Activated CD4-positive, CD25-positive, alpha-beta regulatory T cell treated with anti-CD3 and anti-CD28 coated beads, Interleukin-2, amount 50 U/mL, for 72 hours (primary cell): Measurements from ENCODE around the gene TCOF1.

Experiments
- DNase-seq: peaks from one replicate; pipeline ENCODE4 v3.0.0; 2021

The TCOF1 gene

GRCh38 chr5:150357326-150358260 is at the start of gene TCOF1:
Gene TCOF1, plus strand, starts transcription at chr5:150357697. Its CDS starts 50 bp downstream, at chr5:150357747.
- peak; percentile 98 for DNase-seq

- DNase-seq: no peak
Observed at GRCh38 chr5:150309101-150309885, 48.2 kb upstream of the TCOF1 start.

- DNase-seq: no peak
Observed at GRCh38 chr5:150309886-150310239, 47.6 kb upstream of the TCOF1 start.

- no peak for DNase-seq
Observed at GRCh38 chr5:150310246-150310645, 47.3 kb upstream of the TCOF1 start.

GRCh38 chr5:150311015-150311692 is 46.3 kb upstream of the TCOF1 start:
- DNase-seq: no peak

DNA sequence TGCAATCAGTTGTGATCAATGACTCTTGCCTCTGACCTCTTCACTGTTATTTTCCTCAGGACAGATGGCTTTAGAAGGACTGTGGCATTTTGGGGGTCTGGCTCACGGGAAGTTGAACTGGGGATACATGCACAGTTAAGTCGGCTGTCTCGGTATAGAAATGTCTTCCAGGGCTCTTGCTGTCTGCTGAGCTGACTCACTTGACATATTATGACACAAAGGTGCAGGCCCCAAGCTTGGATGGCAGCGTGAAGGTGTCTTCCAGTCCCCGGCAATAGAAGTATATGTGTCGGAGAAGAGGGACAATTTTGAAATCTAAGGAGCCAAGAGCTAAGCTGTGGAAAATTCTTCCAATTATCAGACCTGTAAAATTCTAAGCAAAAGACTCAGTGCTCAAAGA is 45.0 kb upstream of the TCOF1 start:
- DNase-seq: no peak

- no peak for DNase-seq
Observed at GRCh38 chr5:150313501-150313900, 44.0 kb upstream of the TCOF1 start.

DNA sequence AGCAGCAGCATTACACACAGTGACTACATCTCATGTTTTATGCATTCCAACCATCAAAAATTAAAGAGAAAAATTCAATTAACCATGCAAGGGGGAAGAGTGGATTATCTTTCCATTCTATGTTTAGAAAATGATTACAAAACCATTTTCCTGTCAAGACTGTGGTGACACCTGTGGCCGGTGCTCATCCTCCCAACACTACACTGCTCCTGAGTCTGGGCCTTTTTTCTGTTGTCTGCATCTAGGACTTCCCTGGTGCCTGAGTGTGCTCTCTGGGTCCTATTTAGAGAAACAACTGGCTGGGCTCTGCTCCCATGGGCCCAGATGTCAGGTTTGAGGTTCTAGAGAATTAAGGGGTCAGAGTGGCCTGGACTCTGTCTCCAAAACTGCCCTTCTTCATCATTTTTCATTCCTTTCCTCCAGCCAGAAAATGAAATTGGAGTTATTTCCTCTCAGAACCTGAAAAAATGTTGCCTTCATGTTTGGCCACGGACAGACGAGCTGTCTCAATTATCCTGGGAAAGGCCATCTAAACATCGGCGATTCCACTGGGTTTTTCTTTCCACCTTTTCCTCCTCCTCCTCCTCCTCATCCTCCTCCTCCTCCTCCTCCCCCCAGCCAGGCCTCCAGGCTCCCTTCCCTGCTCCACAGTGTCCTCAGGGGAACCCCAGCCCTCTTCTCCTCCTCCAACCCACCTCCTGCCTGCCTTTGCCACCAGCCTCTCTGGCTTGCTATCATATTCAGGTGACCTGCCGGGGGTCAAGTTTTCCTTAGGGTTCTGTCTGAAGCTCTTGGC is 43.4 kb upstream of the TCOF1 start:
- DNase-seq: no peak

GRCh38 chr5:150315245-150315644 is 42.3 kb upstream of the TCOF1 start:
- DNase-seq: no peak

GRCh38 chr5:150316320-150316719 is 41.2 kb upstream of the TCOF1 start:
- DNase-seq: no peak

- no peak for DNase-seq
Observed at GRCh38 chr5:150317048-150318003, 40.2 kb upstream of the TCOF1 start.

GRCh38 chr5:150318613-150319483 is 38.6 kb upstream of the TCOF1 start:
- no peak for DNase-seq

- DNase-seq: no peak
Observed at GRCh38 chr5:150319484-150319790, 38.1 kb upstream of the TCOF1 start.

GRCh38 chr5:150320044-150320613 is 37.4 kb upstream of the TCOF1 start:
- no peak for DNase-seq

- no peak for DNase-seq
Observed at GRCh38 chr5:150321211-150321610, 36.3 kb upstream of the TCOF1 start.

DNA sequence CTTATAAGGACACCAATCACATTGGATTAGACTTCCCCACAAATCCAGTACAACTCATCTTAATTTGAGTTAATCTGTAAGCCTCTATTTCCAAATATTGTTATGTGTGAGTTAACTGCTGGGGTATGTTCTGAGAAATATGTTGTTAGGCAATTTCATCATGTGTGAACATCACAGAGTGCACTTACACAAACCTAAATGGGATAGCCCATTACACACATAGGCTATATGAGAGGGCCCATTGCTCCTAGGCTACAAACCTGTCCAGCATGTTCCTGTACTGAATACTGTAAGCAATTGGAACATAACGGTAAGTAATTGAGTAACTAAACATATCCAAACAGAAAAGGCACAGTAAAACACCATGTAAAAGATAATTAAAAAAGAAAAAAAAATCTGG is 35.7 kb upstream of the TCOF1 start:
- no peak for DNase-seq

DNA sequence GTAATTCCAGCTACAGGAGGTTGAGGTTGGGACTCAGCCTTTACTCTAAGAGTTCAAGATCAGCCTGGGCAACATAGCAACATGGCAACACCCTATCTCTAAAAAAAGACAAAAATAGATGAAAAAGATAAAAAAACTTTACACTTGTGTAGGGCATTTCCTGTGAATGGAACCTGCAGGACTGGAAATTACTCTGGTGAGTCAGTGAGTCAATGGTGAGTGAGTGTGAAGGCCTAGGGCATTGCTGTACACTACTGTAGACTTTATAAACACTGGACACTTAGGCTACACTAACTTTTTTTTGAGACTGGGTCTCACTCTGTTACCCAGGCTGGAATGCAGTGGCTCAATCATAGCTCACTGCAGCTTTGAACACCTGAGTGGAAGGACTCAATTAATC is 35.3 kb upstream of the TCOF1 start:
- DNase-seq: no peak

- DNase-seq: no peak
Observed at GRCh38 chr5:150323092-150323491, 34.4 kb upstream of the TCOF1 start.

- DNase-seq: no peak
Observed at GRCh38 chr5:150323819-150324218, 33.7 kb upstream of the TCOF1 start.

DNA sequence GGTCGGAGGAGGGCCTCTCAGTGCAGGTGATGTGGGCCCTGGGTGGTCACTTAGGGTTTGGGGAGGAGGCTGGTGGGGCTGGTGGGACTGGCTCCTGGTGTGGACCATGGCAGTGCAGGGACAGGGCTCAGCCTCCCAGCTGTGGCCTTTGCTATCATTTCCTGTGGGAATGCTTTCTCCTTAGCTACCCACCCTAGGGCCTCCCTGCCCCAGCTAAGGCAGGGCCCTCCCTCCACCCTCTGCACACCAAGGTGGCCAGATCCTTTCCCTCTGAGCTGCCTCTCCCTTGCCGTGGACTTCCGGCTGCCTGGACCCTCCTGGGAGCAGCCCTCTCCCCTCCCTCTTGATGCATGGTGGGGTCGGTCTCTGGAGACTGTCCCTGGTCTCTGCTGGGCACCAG is 32.1 kb upstream of the TCOF1 start:
- no peak for DNase-seq
